ENCODE measurements around the gene ZBTB42.

ZBTB42 gene

DNA sequence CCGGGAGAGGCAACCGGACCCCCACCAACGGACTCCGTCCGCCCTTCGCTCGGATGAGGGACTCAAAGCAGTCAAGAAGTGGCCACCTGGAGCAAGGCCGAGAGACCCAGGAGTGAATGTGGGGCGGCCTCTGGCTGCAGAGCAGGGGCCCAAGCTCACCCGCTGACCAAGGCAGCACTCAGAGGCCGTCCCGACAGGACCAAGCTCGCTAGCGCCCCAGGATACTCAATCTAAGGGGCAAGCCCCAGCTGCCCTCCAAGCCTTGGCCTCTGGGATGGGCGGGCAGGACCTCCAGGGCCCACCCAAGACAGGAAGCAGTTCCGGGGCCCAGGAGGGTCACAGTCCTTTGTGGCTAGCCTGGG lies 6.3 kb upstream of the ZBTB42 start:
- Histone ChIP-seq H3K79me1 (replicated peaks; ENCODE audit: low read length, poor library complexity, severe bottlenecking) (peaks cover 10% of the 10 kb centered on the region), H3K4me3 (ENCODE audit: insufficient read depth in 1 of 2, low read depth in 1 of 2, low read length in 2 of 2) (peak overlapping the region; percentile 73 to 91), H3K27me3 (ENCODE audit: control insufficient read depth in 1 of 2, insufficient read depth in 1 of 2, low read length in 2 of 2) (no peaks in the 10 kb centered on the region), H3K4me1 (ENCODE audit: control insufficient read depth, insufficient read depth, low read depth, low read length) (peaks cover 61% of the 10 kb centered on the region), H2BK120ac (ENCODE audit: low read depth, low read length) (no peak overlapping the region), H4K8ac (ENCODE audit: low read length) (peak overlapping the region; percentile 65), H3K4ac (ENCODE audit: low read depth in 1 of 2, low read length in 2 of 2) (peak overlapping the region; percentile 63 to 83), H3K14ac (ENCODE audit: low read length in 2 of 2) (peak overlapping the region in 1 of 2 experiments; percentile 53), H4K91ac (ENCODE audit: low read length) (no peak overlapping the region), H3K9me3 (ENCODE audit: control insufficient read depth, low read length) (no peaks in the 10 kb centered on the region), H3K9ac (ENCODE audit: low read length) (peak overlapping the region; percentile 91), H2BK12ac (ENCODE audit: low read length in 2 of 2) (peak overlapping the region in 1 of 2 experiments; percentile 71), H3K23ac (ENCODE audit: low read length in 2 of 2) (no peak overlapping the region), H2AK5ac (ENCODE audit: low read length, severe bottlenecking) (no peak overlapping the region), H3K27ac (ENCODE audit: low read length, poor library complexity, severe bottlenecking) (peak overlapping the region; percentile 38), H3K4me2 (ENCODE audit: low read length, poor library complexity, severe bottlenecking) (peak overlapping the region; percentile 85), H2BK5ac (ENCODE audit: low read depth, low read length, poor library complexity, severe bottlenecking) (no peak overlapping the region), H3K18ac (ENCODE audit: low read depth in 1 of 2, low read length in 2 of 2) (peak overlapping the region; percentile 49 to 71), H2BK15ac (ENCODE audit: low read depth, poor library complexity, severe bottlenecking) (peak overlapping the region; percentile 21), H2AFZ (ENCODE audit: low read depth, low read length) (no peak overlapping the region), H3K36me3 (ENCODE audit: control insufficient read depth in 1 of 2, insufficient read depth in 2 of 2, low read depth in 1 of 2, low read length in 2 of 2) (peaks cover 22 to 35% of the 10 kb centered on the region in 2 experiments)
- 3% methylated on average over 16 of the region's 16 CpGs for WGBS
- peak; percentile 53 for DNase-seq

DNA sequence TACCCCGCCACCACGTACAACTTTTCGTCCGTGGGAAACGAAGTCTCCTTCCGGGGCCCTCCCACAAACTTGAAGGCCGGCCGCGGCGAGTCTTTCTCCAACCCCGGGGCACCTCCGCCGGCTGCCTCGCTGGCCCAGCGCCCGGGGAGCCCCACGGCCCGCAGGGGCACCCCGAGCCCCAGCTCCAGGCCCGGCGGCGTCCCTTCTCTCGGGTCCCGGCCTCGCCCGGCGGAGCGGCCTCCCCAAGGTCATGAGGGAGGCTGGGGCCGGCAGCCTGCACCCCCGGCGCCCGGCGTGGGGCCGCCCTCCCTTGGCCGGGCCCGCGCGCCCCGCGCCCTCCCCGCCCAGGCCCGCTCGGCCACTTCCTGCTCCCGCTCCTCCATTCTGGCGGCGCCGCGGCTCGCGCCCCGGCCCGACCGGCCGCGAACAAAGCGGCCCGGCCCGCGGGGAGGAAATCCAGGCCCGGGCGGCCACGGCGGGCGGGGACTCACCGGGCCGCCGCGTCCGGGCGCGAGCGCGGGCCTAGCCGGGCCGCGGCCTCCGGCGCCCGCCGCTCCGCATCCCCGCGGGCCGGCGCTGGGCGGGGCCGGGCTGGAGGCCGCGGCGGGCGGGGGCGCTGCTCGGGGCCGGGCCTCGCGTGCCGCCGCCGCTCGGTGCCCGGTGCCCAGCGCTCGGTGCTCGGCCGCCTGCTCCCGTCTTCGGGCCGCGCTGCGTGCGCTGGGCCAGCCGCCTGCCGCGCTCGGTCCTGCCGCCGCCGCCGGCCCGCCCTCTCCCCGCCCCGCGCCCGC lies 5.7 kb upstream of the ZBTB42 start, which contains the start of gene AKT1:
Gene AKT1, minus strand, starts transcription at position 756 of the 788 bp plus-strand sequence. CDS start 3,105 bp downstream, outside the sequence.
- Histone ChIP-seq H2AK5ac (ENCODE audit: low read length, severe bottlenecking) (peak within 1 kb of the TSS; percentile 90), H3K27ac (ENCODE audit: low read length, poor library complexity, severe bottlenecking) (peak within 1 kb of the TSS; percentile 38), H3K9ac (ENCODE audit: low read length) (peak within 1 kb of the TSS; percentile 91), H3K23ac (ENCODE audit: low read length in 2 of 2) (no peak within 1 kb of the TSS), H2AFZ (ENCODE audit: low read depth, low read length) (peak within 1 kb of the TSS; percentile 29), H2BK120ac (ENCODE audit: low read depth, low read length) (peak within 1 kb of the TSS; percentile 61), H3K4me2 (ENCODE audit: low read length, poor library complexity, severe bottlenecking) (peak within 1 kb of the TSS; percentile 85), H3K4me1 (ENCODE audit: control insufficient read depth, insufficient read depth, low read depth, low read length) (peaks cover 64% of the 10 kb centered on the region), H4K91ac (ENCODE audit: low read length) (peak within 1 kb of the TSS; percentile 44), H3K27me3 (ENCODE audit: control insufficient read depth in 1 of 2, insufficient read depth in 1 of 2, low read length in 2 of 2) (no peaks in the 10 kb centered on the region), H3K4me3 (ENCODE audit: insufficient read depth in 1 of 2, low read depth in 1 of 2, low read length in 2 of 2) (peak within 1 kb of the TSS; percentile 73 to 91), H2BK15ac (ENCODE audit: low read depth, poor library complexity, severe bottlenecking) (peak within 1 kb of the TSS; percentile 95), H3K14ac (ENCODE audit: low read length in 2 of 2) (peak within 1 kb of the TSS in 1 of 2 experiments; percentile 80), H3K79me1 (replicated peaks; ENCODE audit: low read length, poor library complexity, severe bottlenecking) (peaks cover 10% of the 10 kb centered on the region), H3K36me3 (ENCODE audit: control insufficient read depth in 1 of 2, insufficient read depth in 2 of 2, low read depth in 1 of 2, low read length in 2 of 2) (peaks cover 19 to 29% of the 10 kb centered on the region in 2 experiments), H2BK12ac (ENCODE audit: low read length in 2 of 2) (peak within 1 kb of the TSS; percentile 29 to 80), H3K9me3 (ENCODE audit: control insufficient read depth, low read length) (no peaks in the 10 kb centered on the region), H3K4ac (ENCODE audit: low read depth in 1 of 2, low read length in 2 of 2) (peak within 1 kb of the TSS; percentile 63 to 95), H4K8ac (ENCODE audit: low read length) (peak within 1 kb of the TSS; percentile 90), H2BK5ac (ENCODE audit: low read depth, low read length, poor library complexity, severe bottlenecking) (no peak within 1 kb of the TSS), H3K18ac (ENCODE audit: low read depth in 1 of 2, low read length in 2 of 2) (peak within 1 kb of the TSS; percentile 74 to 90)
- DNase-seq: no peak
- 0% methylated on average over 31 of the region's 124 CpGs for WGBS

DNA sequence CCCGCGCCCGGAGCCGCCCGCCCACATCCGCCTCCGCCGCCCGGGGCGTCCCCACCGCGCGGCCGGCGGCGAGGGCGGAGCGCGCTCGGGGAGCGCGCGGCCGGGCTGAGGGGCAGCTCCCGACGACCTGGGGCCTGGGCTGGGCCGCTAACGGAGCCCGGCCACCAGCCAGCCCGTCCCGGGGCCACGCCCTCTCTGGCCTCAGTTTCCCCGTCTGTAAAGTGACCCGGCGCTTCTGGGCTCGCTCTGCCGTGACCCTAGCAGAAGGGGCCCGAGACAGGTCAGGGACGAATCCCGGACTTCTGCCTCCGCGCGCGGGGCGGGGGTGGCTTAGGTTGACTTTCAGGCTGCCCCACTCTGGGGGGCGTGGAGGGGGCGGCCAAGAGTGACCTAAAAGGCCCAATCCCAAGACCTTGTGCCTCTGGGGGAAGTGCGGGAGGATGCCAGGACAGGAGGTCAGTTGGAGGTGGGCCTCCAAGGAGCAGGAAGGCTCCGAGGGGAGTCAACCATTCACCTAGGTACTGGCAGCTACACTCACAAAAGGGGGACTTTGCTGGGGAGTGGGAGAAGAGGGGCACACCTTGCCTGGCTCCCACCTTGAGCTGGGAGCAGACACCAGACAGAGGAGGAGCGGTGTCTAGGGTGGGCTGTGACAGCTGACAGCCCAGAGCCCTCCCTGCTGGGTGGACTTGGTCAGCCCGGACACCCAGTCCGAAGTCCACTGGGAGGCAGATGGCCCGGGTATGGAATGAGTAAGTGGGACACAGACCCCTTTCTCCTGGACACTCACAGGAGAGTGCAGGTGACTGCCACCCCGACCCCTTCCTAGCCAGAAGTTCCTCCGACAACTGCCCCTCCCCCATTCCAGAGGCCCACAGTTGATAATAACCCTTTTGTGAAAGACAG lies 4.9 kb upstream of the ZBTB42 start:
- Histone ChIP-seq H2BK15ac (ENCODE audit: low read depth, poor library complexity, severe bottlenecking) (peak overlapping the region; percentile 95), H4K91ac (ENCODE audit: low read length) (peak overlapping the region; percentile 44), H3K4ac (ENCODE audit: low read depth in 1 of 2, low read length in 2 of 2) (peak overlapping the region; percentile 28 to 95), H2BK12ac (ENCODE audit: low read length in 2 of 2) (peak overlapping the region; percentile 29 to 80), H3K4me2 (ENCODE audit: low read length, poor library complexity, severe bottlenecking) (peak overlapping the region; percentile 83), H3K23ac (ENCODE audit: low read length in 2 of 2) (no peak overlapping the region), H3K27me3 (ENCODE audit: control insufficient read depth in 1 of 2, insufficient read depth in 1 of 2, low read length in 2 of 2) (no peaks in the 10 kb centered on the region), H3K4me3 (ENCODE audit: insufficient read depth in 1 of 2, low read depth in 1 of 2, low read length in 2 of 2) (peak overlapping the region; percentile 59 to 74), H2AFZ (ENCODE audit: low read depth, low read length) (peak overlapping the region; percentile 29), H3K14ac (ENCODE audit: low read length in 2 of 2) (peak overlapping the region in 1 of 2 experiments; percentile 80), H3K18ac (ENCODE audit: low read depth in 1 of 2, low read length in 2 of 2) (peak overlapping the region; percentile 74 to 90), H2BK120ac (ENCODE audit: low read depth, low read length) (peak overlapping the region; percentile 61), H3K4me1 (ENCODE audit: control insufficient read depth, insufficient read depth, low read depth, low read length) (peaks cover 62% of the 10 kb centered on the region), H3K9ac (ENCODE audit: low read length) (peak overlapping the region; percentile 77), H3K36me3 (ENCODE audit: control insufficient read depth in 1 of 2, insufficient read depth in 2 of 2, low read depth in 1 of 2, low read length in 2 of 2) (peaks cover 10 to 21% of the 10 kb centered on the region in 2 experiments), H3K79me1 (replicated peaks; ENCODE audit: low read length, poor library complexity, severe bottlenecking) (peaks cover 7% of the 10 kb centered on the region), H2AK5ac (ENCODE audit: low read length, severe bottlenecking) (peak overlapping the region; percentile 90), H3K27ac (ENCODE audit: low read length, poor library complexity, severe bottlenecking) (no peak overlapping the region), H4K8ac (ENCODE audit: low read length) (peak overlapping the region; percentile 90), H2BK5ac (ENCODE audit: low read depth, low read length, poor library complexity, severe bottlenecking) (no peak overlapping the region), H3K9me3 (ENCODE audit: control insufficient read depth, low read length) (no peaks in the 10 kb centered on the region)
- peak; percentile 42 for DNase-seq
- 9% methylated on average over 53 of the region's 55 CpGs for WGBS
